Measurements from ENCODE around the gene C16orf54.
"Not testable (repeated sequence)": the region's sequence is repeated elsewhere in the genome, so short reads cannot be mapped to it uniquely, and the experiment has no call there.

C16orf54 gene

GRCh38 chr16:29745853-29746345 lies at the start of gene C16orf54:
C16orf54 (minus strand) TSS chr16:29745990; CDS start chr16:29744951, 1,039 bp downstream.
- DNase-seq (ENCODE audit: low read depth, low spot score): peak; percentile 6

- DNase-seq (ENCODE audit: low read depth, low spot score): no peak
Measured at GRCh38 chr16:29794231-29794710, 48.5 kb upstream of the C16orf54 start.

- DNase-seq (ENCODE audit: low read depth, low spot score): not testable (repeated sequence)
Measured at GRCh38 chr16:29793153-29793552, 47.4 kb upstream of the C16orf54 start.

- DNase-seq (ENCODE audit: low read depth, low spot score): no peak
Measured at GRCh38 chr16:29791845-29792807, 46.3 kb upstream of the C16orf54 start.

- DNase-seq (ENCODE audit: low read depth, low spot score): peak; percentile 26
Measured at GRCh38 chr16:29790949-29791844, 45.4 kb upstream of the C16orf54 start.

GRCh38 chr16:29790183-29790948 lies 44.6 kb upstream of the C16orf54 start, which contains the start of gene KIF22:
KIF22 (plus strand) TSS chr16:29790751; CDS start chr16:29790760, 9 bp downstream.
- peak; percentile 100 for DNase-seq (ENCODE audit: low read depth, low spot score)

GRCh38 chr16:29789775-29790182 lies 44.0 kb upstream of the C16orf54 start:
- DNase-seq (ENCODE audit: low read depth, low spot score): no peak

GRCh38 chr16:29787155-29787554 lies 41.4 kb upstream of the C16orf54 start:
- not testable (repeated sequence) for DNase-seq (ENCODE audit: low read depth, low spot score)

GRCh38 chr16:29784901-29785500 lies 39.2 kb upstream of the C16orf54 start:
- DNase-seq (ENCODE audit: low read depth, low spot score): peak; percentile 77

GRCh38 chr16:29784157-29784556 lies 38.4 kb upstream of the C16orf54 start:
- no peak for DNase-seq (ENCODE audit: low read depth, low spot score)

GRCh38 chr16:29783094-29783953 lies 37.5 kb upstream of the C16orf54 start:
- not testable (repeated sequence) for DNase-seq (ENCODE audit: low read depth, low spot score)

- DNase-seq (ENCODE audit: low read depth, low spot score): no peak
Measured at GRCh38 chr16:29779474-29779873, 33.7 kb upstream of the C16orf54 start.

GRCh38 chr16:29777576-29778350 lies 32.0 kb upstream of the C16orf54 start, which contains the start of gene ZG16:
ZG16 (plus strand) TSS chr16:29778256; CDS start chr16:29779267, 1,011 bp downstream.
- no peak for DNase-seq (ENCODE audit: low read depth, low spot score)

- DNase-seq (ENCODE audit: low read depth, low spot score): peak; percentile 13
Measured at GRCh38 chr16:29775742-29776408, 30.1 kb upstream of the C16orf54 start.

GRCh38 chr16:29774730-29775129 lies 28.9 kb upstream of the C16orf54 start:
- no peak for DNase-seq (ENCODE audit: low read depth, low spot score)

- DNase-seq (ENCODE audit: low read depth, low spot score): not testable (repeated sequence)
Measured at GRCh38 chr16:29772330-29772729, 26.5 kb upstream of the C16orf54 start.

GRCh38 chr16:29770250-29770929 lies 24.6 kb upstream of the C16orf54 start:
- no peak for DNase-seq (ENCODE audit: low read depth, low spot score)
